Lower leg skin (tissue), 4 donors: ENCODE results near the gene NDRG3. TPM values are rescaled to one million over a fixed set of nuclear protein-coding genes. Genes with fewer than 3 reads are reported as not detected.

Experiments used
- DNase-seq, 2 donors: peaks; one replicate each; pipeline ENCODE4 v3.0.0-alpha.2; 2019; ENCODE audit warnings: low spot score in 2 of 2
- H3K4me3 ChIP-seq: fragments of 200-600 bp; sonication (generic); 2 replicates; pipeline ENCODE4 v1.5.1; 2017; ENCODE audit warnings: mild to moderate bottlenecking, low read depth; ENCODE audit not compliant: poor library complexity, severe bottlenecking
- POLR2A ChIP-seq, 2 donors: fragments of 450-650 bp; IDR thresholded peaks; one replicate each; pipeline ENCODE4 v1.6.1; 2016 to 2017; ENCODE audit warnings: antibody characterized with exemption in 2 of 2, mild to moderate bottlenecking in 1 of 2, moderate library complexity in 1 of 2
- WGBS, 2 donors: methylation state at CpG; one replicate each; pipeline ENCODE4 v1.1.5; 2018; 5-methylcytosine and 5-hydroxymethylcytosine counted together
- intact Hi-C: fragments of 100-400 bp; cut with DNase I; formaldehyde crosslinking; loops from one replicate; pipeline ENCODE4 v1.15.0; 2023; ENCODE audit warnings: low total_unique reads
- total RNA-seq, 4 donors: library from RNA; depleted of rRNA; stranded (reverse); fragments of >200 nt; gene quantifications; one replicate each; pipeline ENCODE4 v1.1.0, GENCODE V29; 2016
- TF ChIP-seq, protein P1 (sequence below), 3 donors: fragments of 450-650 bp; IDR thresholded peaks; one replicate each; pipeline ENCODE4 v1.5.1; 2016; ENCODE audit warnings: antibody characterized with exemption in 3 of 3, mild to moderate bottlenecking in 3 of 3, moderate library complexity in 2 of 3

Gene NDRG3
- total RNA-seq, 4 donors from 2014 or later = 16.6 to 21.8 (median 19.8) TPM

GRCh38 chr20:36605399-36606157 is 140.3 kb downstream of the NDRG3 start, which contains the start of gene RAB5IF:
Gene RAB5IF, plus strand, starts transcription at chr20:36605779. Its CDS starts 173 bp downstream, at chr20:36605952.
- peak; percentile 98 to 100 for DNase-seq
- H3K4me3 ChIP-seq = peak within 1 kb of the TSS; percentile 92
- intact Hi-C loops = no loop called here
- 1% methylated on average over 36 to 61 of the region's 90 CpGs for WGBS, 2 donors
- TF ChIP-seq POLR2A (IDR thresholded peaks at IDR 0.05) = no peak
- TF ChIP-seq, protein P1, sequence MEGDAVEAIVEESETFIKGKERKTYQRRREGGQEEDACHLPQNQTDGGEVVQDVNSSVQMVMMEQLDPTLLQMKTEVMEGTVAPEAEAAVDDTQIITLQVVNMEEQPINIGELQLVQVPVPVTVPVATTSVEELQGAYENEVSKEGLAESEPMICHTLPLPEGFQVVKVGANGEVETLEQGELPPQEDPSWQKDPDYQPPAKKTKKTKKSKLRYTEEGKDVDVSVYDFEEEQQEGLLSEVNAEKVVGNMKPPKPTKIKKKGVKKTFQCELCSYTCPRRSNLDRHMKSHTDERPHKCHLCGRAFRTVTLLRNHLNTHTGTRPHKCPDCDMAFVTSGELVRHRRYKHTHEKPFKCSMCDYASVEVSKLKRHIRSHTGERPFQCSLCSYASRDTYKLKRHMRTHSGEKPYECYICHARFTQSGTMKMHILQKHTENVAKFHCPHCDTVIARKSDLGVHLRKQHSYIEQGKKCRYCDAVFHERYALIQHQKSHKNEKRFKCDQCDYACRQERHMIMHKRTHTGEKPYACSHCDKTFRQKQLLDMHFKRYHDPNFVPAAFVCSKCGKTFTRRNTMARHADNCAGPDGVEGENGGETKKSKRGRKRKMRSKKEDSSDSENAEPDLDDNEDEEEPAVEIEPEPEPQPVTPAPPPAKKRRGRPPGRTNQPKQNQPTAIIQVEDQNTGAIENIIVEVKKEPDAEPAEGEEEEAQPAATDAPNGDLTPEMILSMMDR (IDR thresholded peaks at IDR 0.05) = peak in 1 of 3 donors; percentile 99

- intact Hi-C loops = loop anchor here (5.0 kb wide), 1 partner anchor 53 kb away; no protein-coding TSS in a partner anchor
- WGBS, 2 donors = 45 to 52% methylated on average over 15 of the region's 15 CpGs
- no peak for TF ChIP-seq POLR2A (IDR thresholded peaks at IDR 0.05)
- TF ChIP-seq, protein P1 (IDR thresholded peaks at IDR 0.05) = no peak
These were observed 140.9 kb downstream of the NDRG3 start for GRCh38 chr20:36604952-36605398.

More at GRCh38 chr20:36604952-36605398, 140.9 kb downstream of the NDRG3 start:
- H3K4me3 ChIP-seq = no peak overlapping the region
- DNase-seq = peak; percentile 41 to 89

Other genes starting within 250 kb of the NDRG3 start
- gene MYL9, start 204.6 kb downstream of the NDRG3 start, total RNA-seq = 10 to 100 TPM; 14.9 to 69.9 (median 36.3) TPM
- gene TGIF2, start 172.5 kb downstream of the NDRG3 start, total RNA-seq = 10 to 100 TPM in 2 of 4 donors, 1 to 10 TPM in 2; 6.5 to 10.5 (median 9.5) TPM
- gene RAB5IF, start 140.3 kb downstream of the NDRG3 start, total RNA-seq = 10 to 100 TPM; 57.3 to 75.5 (median 61.3) TPM
- gene SLA2, start 99.9 kb downstream of the NDRG3 start, total RNA-seq = under 1 TPM in 3 of 4 donors, not detected in 1; 0.23 to 0.52 (median 0.52) TPM
- gene DSN1, start 27.7 kb upstream of the NDRG3 start, total RNA-seq = 10 to 100 TPM in 1 of 4 donors, 1 to 10 TPM in 3; 7.9 to 11.6 (median 9.0) TPM
- gene TLDC2, start 130.0 kb upstream of the NDRG3 start, total RNA-seq = under 1 TPM in 2 of 4 donors, not detected in 2; 0.42 to 0.58 TPM
- gene SAMHD1, start 205.6 kb upstream of the NDRG3 start, total RNA-seq = 100 to 1,000 TPM in 1 of 4 donors, 10 to 100 TPM in 3; 29.4 to 109 (median 38.3) TPM